Hematopoietic multipotent progenitor cell (in vitro differentiated cells): Measurements from ENCODE around the gene PARD3B. TPM values are rescaled to one million over a fixed set of nuclear protein-coding genes. Genes with fewer than 3 reads are reported as not detected.
A peak's percentile ranks its signal among the peaks of the same experiment; 100 is the strongest.

Experiments
- DNase-seq, 3 donors: peaks; one replicate each; pipeline ENCODE4 v3.0.0-alpha.2; 2011 to 2015; ENCODE audit warnings: low read depth in 2 of 3, low spot score in 2 of 3
- total RNA-seq: library from RNA; depleted of rRNA; stranded (reverse); fragments of >200 nt; gene quantifications from one replicate; pipeline ENCODE4 v1.2.3, GENCODE V29; 2012

Gene PARD3B
- total RNA-seq, 1 donor, result 2.7 TPM

DNA sequence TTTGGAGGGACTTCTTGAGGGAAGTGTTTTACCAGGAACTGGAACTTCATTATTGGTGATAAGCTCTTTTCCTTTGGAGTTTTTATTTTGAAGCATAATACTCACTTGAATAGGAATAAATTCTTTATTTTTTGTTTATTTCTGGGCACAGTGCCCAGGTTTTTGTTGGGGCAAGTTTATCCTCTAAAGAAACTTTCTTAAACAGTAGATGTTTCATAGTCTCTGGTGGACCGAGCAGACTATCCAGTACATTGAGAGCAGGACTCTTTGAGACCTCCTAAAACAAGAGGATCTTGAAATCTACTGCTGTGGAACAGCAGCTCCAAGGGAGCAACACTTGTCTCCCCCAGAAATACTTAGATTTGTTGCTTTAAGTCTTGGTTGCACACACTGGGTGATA, 109.4 kb downstream of the PARD3B start:
- DNase-seq, result no peak

DNA sequence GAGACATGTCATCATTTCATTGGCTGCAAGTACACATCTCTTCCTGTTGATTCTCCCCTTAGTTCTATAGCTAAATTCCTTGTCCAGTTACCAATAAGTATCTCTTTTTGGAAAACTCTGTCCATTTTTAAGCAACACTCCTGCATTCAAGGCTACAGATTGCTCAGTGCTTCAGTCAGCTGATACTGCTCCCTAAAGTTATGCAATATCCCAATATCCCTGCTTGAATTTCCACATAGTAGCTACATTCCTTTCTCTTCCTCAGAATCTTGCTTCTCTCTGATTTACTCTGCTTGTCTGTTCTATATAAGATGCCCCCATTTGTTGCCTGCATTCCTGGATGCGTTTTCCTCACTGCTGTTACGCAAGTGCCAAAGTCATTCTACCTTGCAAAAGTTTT, 109.8 kb downstream of the PARD3B start:
- no peak for DNase-seq

DNA sequence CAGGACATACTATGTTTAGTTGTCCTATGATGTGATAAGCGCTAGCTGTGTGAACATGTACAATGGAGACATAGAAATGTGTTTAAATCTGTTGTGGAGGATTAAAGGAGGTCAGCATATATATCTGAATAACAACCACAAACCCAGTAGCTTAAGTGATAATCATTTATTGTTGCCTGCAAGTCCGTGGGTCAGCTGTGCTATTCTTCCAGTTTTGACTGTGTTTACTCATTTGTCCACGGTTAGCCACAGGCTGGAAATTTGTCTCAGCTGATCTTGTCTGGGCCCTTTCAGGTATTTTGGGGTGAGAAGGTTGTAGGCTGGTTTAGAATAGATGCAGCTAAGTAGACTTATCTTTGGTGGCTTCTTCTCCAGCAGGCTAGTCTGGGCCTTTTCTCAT, 110.4 kb downstream of the PARD3B start:
- DNase-seq, result no peak

DNA sequence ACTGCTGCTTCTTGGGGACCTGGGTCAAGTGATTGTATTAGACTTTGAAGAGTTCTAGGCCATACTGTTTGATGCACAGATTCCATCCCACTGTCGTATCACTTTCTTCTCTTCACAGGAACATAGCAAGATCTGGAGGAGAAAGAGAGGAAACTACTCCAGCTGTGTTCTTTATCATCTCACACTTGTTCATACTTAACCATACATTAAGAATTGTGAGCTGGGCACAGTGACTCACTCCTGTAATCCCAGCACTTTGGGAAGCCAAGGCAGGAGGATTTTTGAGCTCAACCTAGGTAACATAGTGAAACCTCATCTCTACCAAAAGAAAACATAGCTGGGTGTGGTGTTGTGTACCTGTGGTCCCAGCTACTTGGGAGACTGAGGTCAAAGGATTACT, 111.7 kb downstream of the PARD3B start:
- DNase-seq, result no peak

DNA sequence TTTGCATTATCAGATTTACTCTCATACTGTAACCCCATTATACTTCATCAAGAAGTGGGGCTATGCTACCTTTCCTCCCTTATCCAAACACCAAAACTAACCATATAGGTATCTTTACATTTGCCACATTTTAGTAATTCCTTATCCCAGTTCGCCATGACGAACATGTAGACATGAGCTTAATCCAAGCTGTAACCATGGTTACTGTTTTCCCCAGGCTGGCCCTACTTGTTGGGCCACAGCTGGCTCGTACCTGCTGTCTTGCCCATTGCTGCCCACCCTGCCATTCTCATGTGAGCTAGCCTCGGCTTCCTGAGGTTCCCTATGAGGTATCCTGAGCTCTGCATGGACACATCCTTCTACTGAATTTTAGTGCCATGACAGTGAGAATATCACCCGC, 117.7 kb downstream of the PARD3B start:
- DNase-seq, result no peak

DNA sequence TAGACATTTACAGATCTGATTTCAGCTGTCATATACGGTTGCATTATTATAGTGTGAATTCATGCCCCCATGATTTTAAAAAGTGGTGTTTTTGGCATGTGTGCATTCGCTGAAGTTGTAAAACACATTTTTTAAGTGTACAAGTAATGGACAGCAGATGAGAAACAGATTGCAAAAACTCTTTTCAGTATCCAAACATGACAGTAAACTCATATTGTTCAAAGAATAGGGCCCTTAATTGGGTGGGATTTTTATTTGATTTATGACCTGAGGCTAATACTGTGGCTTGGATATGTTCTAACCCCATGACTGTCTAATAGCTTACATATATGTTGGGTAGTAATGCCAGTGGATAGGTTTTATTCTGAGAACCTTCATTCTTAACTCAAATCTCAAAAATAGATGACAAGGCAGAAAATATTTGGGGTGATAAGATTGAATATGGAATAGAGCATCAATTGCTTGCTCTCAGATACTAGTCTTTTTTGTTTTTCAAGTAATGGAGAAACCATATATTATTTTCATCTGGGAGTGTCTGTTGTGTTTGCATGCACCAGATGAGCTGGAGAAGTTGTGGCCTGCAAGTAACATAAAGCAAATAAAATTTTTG, 118.6 kb downstream of the PARD3B start:
- DNase-seq, result no peak

DNA sequence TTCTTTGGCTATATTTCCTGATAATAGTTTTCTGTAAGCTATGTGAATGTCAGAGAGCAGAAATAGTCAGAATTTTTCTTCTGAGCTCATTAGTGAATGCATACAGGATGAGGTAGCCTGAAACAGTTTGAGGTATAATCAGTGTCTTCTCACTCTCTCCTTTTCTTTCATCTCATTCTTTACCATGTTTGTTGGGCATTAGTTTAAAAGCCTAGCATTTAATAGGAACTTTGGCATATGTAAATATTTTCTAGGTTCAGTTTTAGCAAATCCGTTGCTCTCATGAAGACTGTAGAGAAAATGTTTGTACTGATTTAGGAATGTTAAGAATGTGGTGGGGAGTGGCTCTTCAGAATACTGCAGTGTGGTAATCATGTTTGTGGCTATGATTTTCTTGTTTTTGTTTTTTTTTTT, 119.4 kb downstream of the PARD3B start:
- DNase-seq, result no peak

DNA sequence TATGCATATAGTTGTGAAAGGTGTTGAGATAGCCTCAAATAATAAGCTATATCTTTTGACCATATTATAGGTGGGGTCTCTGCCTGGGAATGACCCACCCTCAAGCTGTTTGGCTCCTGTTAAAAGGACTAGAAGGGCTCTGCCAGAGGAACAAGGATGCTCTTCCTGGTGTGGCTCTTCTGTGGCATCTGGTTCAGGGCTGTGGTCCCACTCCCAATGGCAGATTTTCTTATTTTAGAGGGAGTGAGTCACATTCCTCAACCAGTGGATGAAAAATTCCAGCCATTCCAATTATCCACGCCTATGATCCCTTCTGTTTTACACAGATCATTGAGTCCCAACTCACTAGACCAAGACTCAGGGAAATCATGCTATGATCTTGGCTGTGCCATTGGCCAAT, 119.9 kb downstream of the PARD3B start:
- DNase-seq, result no peak

DNA sequence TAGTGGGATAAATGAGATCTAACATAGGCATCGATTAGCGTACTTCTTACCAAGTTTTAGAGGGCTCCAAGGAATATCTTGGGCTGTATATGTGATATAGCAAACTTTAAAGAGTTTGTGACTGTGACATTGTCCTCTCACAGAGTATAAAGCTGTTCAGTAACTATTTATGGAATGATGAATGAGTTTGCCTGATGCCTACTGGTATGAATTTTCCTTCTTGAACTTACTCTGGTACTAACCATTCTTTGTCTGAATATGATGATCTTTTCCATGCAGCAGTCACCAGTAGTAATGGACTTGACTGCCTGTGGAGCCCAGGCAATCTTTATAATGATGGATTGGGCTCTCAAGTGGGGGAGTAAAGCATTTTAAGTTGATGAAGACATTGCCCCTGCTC, 120.5 kb downstream of the PARD3B start:
- DNase-seq, result no peak

DNA sequence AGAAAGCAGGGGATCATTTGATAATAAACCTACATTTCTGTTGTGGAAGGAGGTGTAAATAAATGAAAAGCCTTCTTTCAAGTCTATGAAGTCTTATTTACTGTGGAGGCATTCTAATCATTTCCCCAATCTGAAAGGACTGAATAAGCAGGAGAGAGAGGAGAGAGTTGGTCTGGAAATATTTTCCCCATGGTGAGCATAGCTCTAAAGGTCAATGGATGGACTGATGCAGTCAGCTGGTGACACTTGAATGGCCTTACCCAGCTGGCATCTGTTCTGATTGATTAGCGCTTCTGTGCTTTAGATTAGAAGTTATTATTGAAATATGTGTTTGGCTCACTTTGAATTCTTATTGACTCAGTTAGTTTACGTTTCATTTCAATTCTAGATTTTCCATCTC, 122.7 kb downstream of the PARD3B start:
- DNase-seq, result no peak

DNA sequence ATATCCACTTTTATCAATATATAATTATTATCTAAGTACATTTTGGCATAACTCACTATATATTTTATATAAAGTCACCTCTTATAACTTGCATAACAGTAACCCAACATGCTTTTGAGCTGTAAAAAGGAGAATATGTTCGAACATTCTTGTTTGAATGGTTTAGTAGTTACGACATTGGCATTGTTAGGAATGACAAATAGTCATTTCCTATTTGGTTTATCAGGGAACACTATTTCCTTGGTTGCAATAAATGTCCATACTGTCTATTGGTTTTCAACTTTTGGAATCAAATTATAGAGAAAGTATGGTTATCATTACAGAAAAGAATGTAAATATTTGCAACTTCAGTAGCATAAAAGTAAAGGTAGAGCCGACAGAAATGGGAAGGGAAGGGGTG, 124.1 kb downstream of the PARD3B start:
- no peak for DNase-seq

DNA sequence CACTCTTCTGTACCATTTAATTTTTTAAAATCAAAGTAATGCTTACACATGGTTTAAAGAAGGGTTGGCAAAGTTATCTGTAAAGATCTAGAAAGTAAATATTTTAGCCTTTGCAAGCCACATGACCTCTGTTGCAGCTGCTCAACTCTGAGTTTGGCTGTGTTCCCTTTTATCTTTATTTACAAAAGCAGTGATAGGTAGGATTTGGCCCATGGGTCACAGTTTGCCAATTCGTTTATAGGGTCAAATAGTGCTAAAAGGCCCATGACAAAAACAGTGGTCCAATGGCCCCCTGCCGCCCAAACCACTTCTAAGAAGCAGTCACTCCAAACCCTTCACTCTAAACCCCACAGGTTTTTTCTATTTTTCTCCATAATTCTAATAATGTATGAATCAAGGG, 124.8 kb downstream of the PARD3B start:
- no peak for DNase-seq

DNA sequence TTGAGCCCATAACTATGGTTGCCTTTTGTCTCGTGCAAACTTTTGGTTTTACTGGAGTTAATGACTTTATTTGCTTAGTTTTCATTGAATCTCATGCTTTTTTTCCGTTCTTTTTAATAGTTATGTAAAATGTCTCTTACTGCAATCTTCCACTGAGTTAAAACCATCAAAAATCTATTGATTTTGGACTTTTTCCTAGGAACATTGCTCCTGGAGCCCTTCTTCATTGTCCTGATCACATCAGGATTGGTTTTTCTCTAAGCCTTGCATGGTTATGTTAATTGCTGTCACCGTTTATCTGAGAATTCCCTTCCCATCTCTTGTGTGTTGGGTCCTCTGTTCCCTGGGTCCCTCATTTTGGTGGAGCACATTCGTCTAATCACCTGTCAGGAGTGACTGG, 125.5 kb downstream of the PARD3B start:
- no peak for DNase-seq

DNA sequence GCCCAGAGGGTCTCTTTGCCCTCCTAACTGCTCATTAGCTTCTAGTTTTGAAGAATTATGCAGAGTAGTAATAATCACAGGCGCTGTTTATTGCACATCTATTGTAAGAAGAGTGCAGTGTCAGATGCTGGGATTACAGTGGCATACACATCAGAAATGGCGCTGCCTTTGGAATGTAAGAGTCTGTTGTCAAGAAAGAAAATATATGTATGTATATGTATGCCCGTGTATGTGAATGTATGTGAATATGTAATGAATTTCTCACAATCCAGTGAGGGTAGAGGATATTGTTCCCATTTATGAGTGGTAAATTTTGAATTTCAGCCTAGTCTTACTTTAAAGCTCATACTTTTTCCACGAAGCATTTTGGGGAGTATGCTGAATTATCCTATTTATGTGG, 127.5 kb downstream of the PARD3B start:
- no peak for DNase-seq

DNA sequence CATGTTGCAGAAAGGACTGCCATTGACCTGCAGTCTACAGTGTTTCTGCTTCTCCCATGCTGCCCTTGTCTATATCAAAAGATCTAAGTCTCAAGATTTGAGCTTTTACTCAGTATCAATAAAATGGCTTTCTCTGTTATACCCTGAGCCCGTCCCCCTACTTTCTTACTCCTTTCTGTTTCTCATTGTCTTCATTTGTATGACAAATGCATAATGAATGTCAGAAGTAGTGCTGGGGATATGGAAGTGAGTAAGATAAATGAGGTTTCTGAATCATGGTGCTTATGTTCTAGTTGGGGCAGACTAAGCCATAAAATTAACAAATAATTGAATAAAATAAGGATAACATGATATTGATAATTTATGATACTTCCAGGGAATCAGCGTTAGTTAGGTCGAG, 128.6 kb downstream of the PARD3B start:
- no peak for DNase-seq

DNA sequence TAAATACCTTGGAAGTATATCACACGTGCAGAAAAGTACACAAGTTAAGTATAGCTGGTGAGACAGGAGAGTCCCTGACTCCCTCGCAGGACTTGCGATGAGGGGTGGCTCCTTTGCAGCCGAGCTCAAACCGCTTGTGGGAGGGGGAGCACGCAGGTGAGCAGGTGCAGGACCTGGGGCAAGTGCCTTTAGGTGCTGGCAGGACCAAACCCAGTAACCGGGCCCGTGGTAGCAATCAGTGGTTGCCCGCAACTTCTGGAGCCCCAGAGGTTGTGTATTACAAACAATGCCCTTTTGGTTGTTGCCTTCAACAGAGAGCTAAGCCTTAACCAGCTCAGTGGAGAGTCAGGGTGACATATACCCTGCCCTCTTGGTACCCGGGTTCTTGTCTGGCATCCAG, 132.8 kb downstream of the PARD3B start:
- DNase-seq, result no peak

DNA sequence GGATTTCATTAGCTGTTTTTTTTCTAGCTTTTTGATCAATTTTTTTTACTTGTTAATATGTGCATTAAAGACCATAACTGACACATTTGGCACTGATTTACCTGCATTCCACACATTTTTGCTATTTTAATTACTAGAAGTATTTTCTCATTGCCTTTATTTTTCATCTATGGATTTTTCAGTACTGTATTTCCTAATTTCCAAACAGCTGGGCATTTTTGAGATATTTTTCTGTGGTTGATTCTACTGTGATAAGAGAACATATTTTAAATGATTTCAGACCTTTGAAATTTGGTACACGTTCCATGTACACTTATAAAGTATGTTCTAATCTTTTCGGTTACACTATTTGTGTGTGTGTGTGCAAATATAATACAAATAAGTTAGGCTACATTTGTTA, 135.3 kb downstream of the PARD3B start:
- no peak for DNase-seq

DNA sequence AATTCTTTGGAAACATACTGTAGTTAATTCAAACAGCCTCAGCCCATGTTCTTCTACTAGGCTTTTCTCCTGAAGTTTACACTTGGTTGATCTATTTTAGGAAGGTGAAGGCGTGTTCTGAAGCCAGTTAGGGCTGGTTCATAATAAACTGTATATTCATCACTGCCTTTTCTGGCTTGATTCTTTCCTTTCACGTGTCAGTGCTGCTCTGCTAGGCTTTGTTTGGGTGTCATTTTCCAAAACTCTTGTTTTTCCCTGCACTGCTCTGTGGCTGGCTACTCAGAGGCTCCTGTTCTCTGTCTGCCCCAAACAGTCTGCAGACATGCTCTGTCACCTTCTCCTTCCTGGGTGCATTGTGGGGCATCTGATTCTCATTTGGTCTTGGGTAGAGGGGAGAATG, 136.1 kb downstream of the PARD3B start:
- no peak for DNase-seq

DNA sequence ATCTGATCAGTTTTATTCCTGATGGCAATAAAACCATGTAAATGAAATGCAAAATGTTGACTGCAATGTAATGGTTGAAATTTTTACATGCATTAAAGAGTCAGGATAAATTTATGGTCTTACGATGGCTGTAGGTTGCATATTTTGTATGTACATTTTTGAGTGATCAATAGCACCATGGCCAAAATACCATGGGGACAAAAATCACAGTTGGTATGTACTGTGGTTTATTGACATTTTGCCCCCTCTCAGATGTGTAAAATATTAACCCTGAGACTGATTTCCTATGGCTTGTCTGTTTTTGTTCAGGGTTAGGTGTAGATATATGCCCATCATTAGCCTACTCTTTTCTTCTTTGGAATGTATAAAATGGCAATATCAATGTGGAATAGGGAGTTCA, 138.1 kb downstream of the PARD3B start:
- DNase-seq, result no peak

DNA sequence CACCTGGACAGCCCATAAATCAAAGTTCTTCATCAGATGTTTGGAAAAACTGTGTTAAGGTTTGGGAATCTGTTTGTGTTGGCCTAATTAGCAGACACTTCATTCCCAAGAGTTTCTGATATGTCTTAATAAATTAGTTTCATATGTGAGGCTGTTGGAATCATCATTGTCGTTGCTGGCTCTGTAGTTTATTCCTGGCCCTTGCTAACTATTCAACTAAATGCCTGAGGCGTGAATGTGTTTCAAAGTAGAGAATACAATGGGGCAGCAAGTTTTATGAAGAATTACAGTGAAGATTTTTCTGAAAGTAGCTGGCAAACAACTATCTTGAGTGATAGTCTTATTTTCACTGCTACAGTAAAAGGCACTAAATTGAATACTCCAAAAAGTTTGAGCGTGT, 141.1 kb downstream of the PARD3B start:
- no peak for DNase-seq

DNA sequence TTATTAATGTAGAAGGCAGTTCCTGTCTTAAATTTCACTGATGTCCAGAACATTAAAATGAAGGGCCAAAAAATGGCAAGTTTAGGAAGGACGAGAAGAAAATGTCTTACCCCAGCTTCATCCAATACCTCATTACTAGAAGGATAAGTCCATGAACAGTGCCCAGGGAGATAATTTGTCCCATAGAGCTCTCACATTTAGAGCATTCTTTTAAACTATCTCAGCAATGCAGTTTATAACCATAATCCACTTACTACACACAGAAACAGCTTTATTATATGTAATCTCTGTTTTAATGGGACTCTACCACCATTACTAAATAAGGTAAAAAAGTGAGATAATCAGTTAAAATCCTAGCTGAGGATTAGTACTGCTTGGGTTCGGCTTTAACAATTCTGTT, 142.5 kb downstream of the PARD3B start:
- DNase-seq, result no peak

DNA sequence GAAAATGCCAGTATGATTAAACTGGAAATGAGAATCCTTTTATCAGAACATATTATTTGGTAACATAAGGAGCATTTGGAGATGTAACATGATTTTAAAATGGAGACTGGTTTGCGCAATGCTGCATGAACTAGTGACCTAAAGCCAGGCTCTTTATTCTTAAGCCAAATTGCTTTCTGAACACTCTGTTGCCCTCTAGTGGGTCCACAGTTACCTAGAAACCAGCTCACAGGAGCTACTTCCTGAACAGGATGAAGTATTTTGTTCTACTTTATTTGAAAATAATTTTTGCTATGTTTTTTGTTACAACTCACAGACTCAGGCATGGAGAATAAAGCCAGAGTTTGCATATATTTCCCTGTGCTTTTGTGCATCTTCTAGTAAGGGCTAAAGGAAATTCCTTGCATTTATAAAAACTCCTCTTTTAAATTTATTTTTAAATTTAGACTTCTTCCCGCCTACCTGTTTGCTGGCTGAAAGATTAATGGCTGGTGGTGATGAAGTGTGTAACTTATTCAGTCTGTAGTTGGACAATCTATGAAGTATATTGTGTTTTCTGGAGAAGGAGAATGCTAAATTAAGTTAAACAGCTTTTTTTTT, 146.7 kb downstream of the PARD3B start:
- peak in 2 of 3 donors; percentile 53 to 76 for DNase-seq

DNA sequence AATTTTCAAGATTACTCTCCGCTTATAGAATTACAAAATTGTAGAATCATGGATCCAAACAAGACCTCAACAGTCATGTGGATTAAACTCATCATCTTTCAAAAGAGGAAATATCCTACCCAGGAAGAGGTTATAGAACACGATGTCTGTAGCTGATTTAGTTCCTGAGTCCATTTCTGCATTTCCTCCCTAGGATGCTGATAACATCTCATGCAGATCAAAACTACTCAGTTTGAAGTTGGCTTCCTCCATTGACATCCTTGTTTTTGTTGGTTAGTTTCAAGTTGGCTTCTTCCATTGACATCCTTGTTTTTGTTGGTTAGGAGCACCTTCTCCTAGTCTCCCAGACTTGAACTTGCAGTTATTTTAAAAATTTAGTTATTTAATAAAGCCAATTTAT, 147.5 kb downstream of the PARD3B start:
- DNase-seq, result peak in 1 of 3 donors; percentile 26
